NB4 (cell line): ENCODE data around the gene ABCE1.
"Not testable (repeated sequence)": the region's sequence is repeated elsewhere in the genome, so short reads cannot be mapped to it uniquely, and the experiment has no call there.

Experiments
- DNase-seq: peaks from one replicate; pipeline ENCODE4 v3.0.0; 2010; ENCODE audit warnings: low read depth
- H3K4me3 ChIP-seq: one replicate; pipeline ENCODE4 v1.5.1; 2011; ENCODE audit warnings: mild to moderate bottlenecking, low read depth, low read length, moderate library complexity
- MAX ChIP-seq: IDR thresholded peaks from 2 replicates; pipeline ENCODE4 v1.6.1; 2011; ENCODE audit warnings: low read depth, low read length
- MYC ChIP-seq: IDR thresholded peaks from 2 replicates; pipeline ENCODE4 v1.6.1; 2011; ENCODE audit warnings: low read depth, low read length
- POLR2A ChIP-seq: IDR thresholded peaks from 2 replicates; pipeline ENCODE4 v1.6.1; 2011; ENCODE audit warnings: mild to moderate bottlenecking; ENCODE audit not compliant: insufficient read length; ENCODE audit errors: extremely low read depth
- TF ChIP-seq, protein P1 (sequence below): IDR thresholded peaks from one replicate; pipeline ENCODE4 v1.5.1; 2012; ENCODE audit warnings: low read depth, low read length

Gene ABCE1

GRCh38 chr4:145132511-145133098 is 34.5 kb downstream of the ABCE1 start:
- DNase-seq, result peak; percentile 32
- TF ChIP-seq, protein P1, sequence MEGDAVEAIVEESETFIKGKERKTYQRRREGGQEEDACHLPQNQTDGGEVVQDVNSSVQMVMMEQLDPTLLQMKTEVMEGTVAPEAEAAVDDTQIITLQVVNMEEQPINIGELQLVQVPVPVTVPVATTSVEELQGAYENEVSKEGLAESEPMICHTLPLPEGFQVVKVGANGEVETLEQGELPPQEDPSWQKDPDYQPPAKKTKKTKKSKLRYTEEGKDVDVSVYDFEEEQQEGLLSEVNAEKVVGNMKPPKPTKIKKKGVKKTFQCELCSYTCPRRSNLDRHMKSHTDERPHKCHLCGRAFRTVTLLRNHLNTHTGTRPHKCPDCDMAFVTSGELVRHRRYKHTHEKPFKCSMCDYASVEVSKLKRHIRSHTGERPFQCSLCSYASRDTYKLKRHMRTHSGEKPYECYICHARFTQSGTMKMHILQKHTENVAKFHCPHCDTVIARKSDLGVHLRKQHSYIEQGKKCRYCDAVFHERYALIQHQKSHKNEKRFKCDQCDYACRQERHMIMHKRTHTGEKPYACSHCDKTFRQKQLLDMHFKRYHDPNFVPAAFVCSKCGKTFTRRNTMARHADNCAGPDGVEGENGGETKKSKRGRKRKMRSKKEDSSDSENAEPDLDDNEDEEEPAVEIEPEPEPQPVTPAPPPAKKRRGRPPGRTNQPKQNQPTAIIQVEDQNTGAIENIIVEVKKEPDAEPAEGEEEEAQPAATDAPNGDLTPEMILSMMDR, result no peak
- no peak for TF ChIP-seq POLR2A
- no peak for TF ChIP-seq MAX
- no peak for TF ChIP-seq MYC
- no peak overlapping the region for H3K4me3 ChIP-seq

GRCh38 chr4:145136219-145136618 is 38.1 kb downstream of the ABCE1 start:
- not testable (repeated sequence) for H3K4me3 ChIP-seq, DNase-seq

GRCh38 chr4:145148980-145149379 is 50.9 kb downstream of the ABCE1 start:
- H3K4me3 ChIP-seq, result no peak overlapping the region
- TF ChIP-seq POLR2A (no peak), MAX (no peak), MYC (no peak)
- TF ChIP-seq, protein P1, result no peak
- DNase-seq, result no peak

DNA sequence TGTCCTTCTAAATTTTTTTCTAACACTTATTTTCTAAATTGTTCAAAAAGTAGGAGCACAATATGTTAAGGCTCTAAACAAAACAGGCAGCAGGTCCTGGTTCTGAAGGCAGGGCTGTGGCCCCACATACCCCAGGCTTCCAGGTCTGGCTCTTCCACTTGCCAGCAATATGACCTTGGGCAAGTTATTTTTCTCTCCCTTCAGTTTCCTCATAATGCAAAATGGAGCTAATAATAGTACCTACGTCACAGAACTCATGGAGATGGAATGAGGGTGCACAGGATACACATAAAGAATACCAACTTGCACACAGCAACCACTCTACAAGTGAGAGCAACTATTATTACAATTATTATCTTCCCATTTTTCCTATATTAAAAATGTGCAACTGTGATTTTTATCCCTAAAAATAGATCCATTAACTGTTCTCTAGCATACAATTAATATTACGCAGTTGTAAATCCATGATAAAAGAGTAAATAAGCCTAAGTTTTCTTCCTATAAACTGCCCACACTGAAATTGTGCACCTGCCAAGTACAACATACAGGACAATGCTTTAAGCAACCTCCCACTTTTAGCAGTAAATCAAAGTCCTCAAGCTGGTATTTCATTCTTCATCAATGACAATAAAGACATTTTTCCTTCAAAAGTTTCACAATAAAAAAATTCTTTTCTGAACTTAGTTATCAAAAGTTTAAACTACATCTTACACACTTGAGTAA is 55.2 kb downstream of the ABCE1 start:
- no peak for TF ChIP-seq POLR2A
- no peak for TF ChIP-seq MAX
- TF ChIP-seq, protein P1, result no peak
- no peak overlapping the region for H3K4me3 ChIP-seq
- DNase-seq, result no peak

DNA sequence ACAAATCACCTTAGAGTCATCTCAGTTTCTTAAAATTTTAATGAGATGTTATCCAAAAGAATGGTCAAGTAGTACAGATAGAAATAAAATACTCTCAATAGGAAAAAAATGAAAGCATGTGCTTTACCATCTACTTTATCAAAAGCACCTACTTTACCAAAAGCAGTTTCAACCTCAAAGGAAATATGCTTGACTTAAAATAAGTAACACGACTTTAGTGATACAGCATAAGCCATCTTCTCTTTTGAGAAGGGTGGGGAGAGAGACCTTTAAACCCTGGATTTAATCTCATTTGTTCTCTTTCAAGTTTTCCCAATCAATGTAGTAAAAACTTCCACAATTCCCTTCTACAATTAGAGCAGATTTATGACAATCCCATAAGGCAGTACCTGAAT is 55.8 kb downstream of the ABCE1 start:
- no peak for DNase-seq
- TF ChIP-seq, protein P1, result no peak
- TF ChIP-seq MAX, result no peak
- TF ChIP-seq MYC, result no peak
- TF ChIP-seq POLR2A, result no peak
- no peak overlapping the region for H3K4me3 ChIP-seq

DNA sequence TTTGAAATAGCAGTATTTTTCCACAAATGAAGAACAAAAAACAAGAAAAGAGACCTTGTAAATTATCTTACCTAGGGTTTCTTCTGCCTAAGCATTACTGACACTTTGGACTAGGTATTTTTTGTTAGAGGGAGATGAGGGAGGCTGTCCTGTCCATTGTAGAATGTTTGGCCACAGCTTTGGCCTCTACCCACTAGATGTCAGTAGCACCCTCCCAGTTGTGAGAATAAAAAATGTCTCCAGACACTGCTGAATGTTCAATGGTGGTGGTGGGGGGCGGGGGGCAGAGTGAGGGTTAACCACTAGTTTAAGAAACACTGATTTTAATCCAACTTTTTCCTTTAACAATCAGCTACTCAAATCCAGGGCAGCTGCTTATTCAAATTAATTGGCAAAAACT is 56.5 kb downstream of the ABCE1 start:
- TF ChIP-seq MAX, result no peak
- TF ChIP-seq, protein P1, result peak; percentile 21
- no peak overlapping the region for H3K4me3 ChIP-seq
- no peak for DNase-seq
